HEK293 (cell line): ENCODE results near the gene MAP7D1.
"Not testable (repeated sequence)": the region's sequence is repeated elsewhere in the genome, so short reads cannot be mapped to it uniquely, and the experiment has no call there.

Source experiments
- CTCF ChIA-PET: fragments of 350-600 bp; formaldehyde crosslinking; extraction: SDS; loops from one replicate; lab custom pipeline; 2021; ENCODE audit warnings: antibody characterized with exemption; lab: Yijun Ruan, JAX
- POLR2A ChIA-PET: fragments of 300-600 bp; formaldehyde crosslinking; extraction: SDS; loops from one replicate; lab custom pipeline; 2020; ENCODE audit warnings: antibody characterized with exemption, inconsistent platforms; lab: Yijun Ruan, JAX
- H3K27ac ChIP-seq: fragments of 200-500 bp; sonication (Bioruptor generic); 2 replicates; pipeline ENCODE4 v1.5.1; 2014; ENCODE audit warnings: low read depth, low read length, control low read depth, inconsistent platforms; ENCODE audit errors: extremely low read depth
- H3K36me3 ChIP-seq, 2 experiments: fragments of 200-500 bp in 1 of 2; sonication (Bioruptor generic) in 1 of 2; 1 replicate in 1 of 2; 2 replicates in 1 of 2; pipeline ENCODE4 v1.5.1; 2014 to 2017; ENCODE audit warnings: inconsistent platforms in 2 of 2, low read length in 2 of 2; ENCODE audit not compliant: control insufficient read depth in 2 of 2, insufficient read depth in 1 of 2
- H3K4me1 ChIP-seq: fragments of 200-500 bp; sonication (Bioruptor generic); 2 replicates; pipeline ENCODE4 v1.5.1; 2014; ENCODE audit warnings: mild to moderate bottlenecking, low read length, inconsistent platforms; ENCODE audit not compliant: control insufficient read depth, insufficient read depth
- H3K4me3 ChIP-seq: 2 replicates; pipeline ENCODE4 v1.5.1; 2011; ENCODE audit warnings: low read depth, mild to moderate bottlenecking, control low read depth, low read length, moderate library complexity
- H3K9me3 ChIP-seq: fragments of 200-500 bp; sonication (Bioruptor generic); 2 replicates; pipeline ENCODE4 v1.5.1; 2014; ENCODE audit warnings: low read depth, low read length, inconsistent platforms; ENCODE audit not compliant: control insufficient read depth, insufficient read depth
- FEZF1 ChIP-seq: fragments of 450-650 bp; formaldehyde crosslinking; IDR thresholded peaks from 2 replicates; pipeline ENCODE4 v1.5.1; 2016; ENCODE audit warnings: missing biosample characterization, missing genetic modification characterization
- GFI1B ChIP-seq: fragments of 450-650 bp; formaldehyde crosslinking; IDR thresholded peaks from 2 replicates; pipeline ENCODE4 v1.5.1; 2016; ENCODE audit warnings: missing biosample characterization, missing genetic modification characterization
- GLI2 ChIP-seq: fragments of 450-650 bp; formaldehyde crosslinking; IDR thresholded peaks from 2 replicates; pipeline ENCODE4; 2017; ENCODE audit warnings: missing biosample characterization, missing genetic modification characterization, low read depth, borderline replicate concordance
- MZF1 ChIP-seq: fragments of 450-650 bp; formaldehyde crosslinking; IDR thresholded peaks from 2 replicates; pipeline ENCODE4 v1.5.1; 2017; ENCODE audit warnings: missing biosample characterization, missing genetic modification characterization, borderline replicate concordance
- RBAK ChIP-seq: fragments of 450-650 bp; formaldehyde crosslinking; IDR thresholded peaks from 2 replicates; pipeline ENCODE4 v1.5.1; 2016; ENCODE audit warnings: missing biosample characterization, missing genetic modification characterization
- REPIN1 ChIP-seq: fragments of 450-650 bp; formaldehyde crosslinking; IDR thresholded peaks from 2 replicates; pipeline ENCODE4 v1.5.1; 2017; ENCODE audit warnings: missing biosample characterization, missing genetic modification characterization, low read depth
- SP3 ChIP-seq: fragments of 450-650 bp; formaldehyde crosslinking; IDR thresholded peaks from 2 replicates; pipeline ENCODE4 v1.5.1; 2016; ENCODE audit warnings: missing biosample characterization, missing genetic modification characterization
- ZBTB21 ChIP-seq: fragments of 450-650 bp; formaldehyde crosslinking; IDR thresholded peaks from 2 replicates; pipeline ENCODE4 v1.5.1; 2017; ENCODE audit warnings: missing biosample characterization, missing genetic modification characterization
- ZBTB8A ChIP-seq: fragments of 450-650 bp; formaldehyde crosslinking; IDR thresholded peaks from 2 replicates; pipeline ENCODE4 v1.5.1; 2016; ENCODE audit warnings: missing biosample characterization, missing genetic modification characterization
- ZFP3 ChIP-seq: fragments of 450-650 bp; formaldehyde crosslinking; IDR thresholded peaks from 2 replicates; pipeline ENCODE4 v1.5.1; 2016; ENCODE audit warnings: low read depth, missing biosample characterization, missing genetic modification characterization
- ZFP37 ChIP-seq: fragments of 450-650 bp; formaldehyde crosslinking; IDR thresholded peaks from 2 replicates; pipeline ENCODE4 v1.5.1; 2016; ENCODE audit warnings: missing biosample characterization, missing genetic modification characterization
- ZNF140 ChIP-seq: fragments of 450-650 bp; formaldehyde crosslinking; IDR thresholded peaks from 2 replicates; pipeline ENCODE4 v1.5.1; 2016; ENCODE audit warnings: missing biosample characterization, missing genetic modification characterization
- ZNF155 ChIP-seq: fragments of 450-650 bp; formaldehyde crosslinking; IDR thresholded peaks from 2 replicates; pipeline ENCODE4 v1.5.1; 2016; ENCODE audit warnings: missing biosample characterization, missing genetic modification characterization
- ZNF366 ChIP-seq: fragments of 450-650 bp; formaldehyde crosslinking; conservative IDR thresholded peaks from 2 replicates; pipeline ENCODE4 v1.5.1; 2016; ENCODE audit warnings: missing biosample characterization, missing genetic modification characterization
- ZNF394 ChIP-seq: fragments of 450-650 bp; formaldehyde crosslinking; IDR thresholded peaks from 2 replicates; pipeline ENCODE4 v1.5.1; 2016; ENCODE audit warnings: missing biosample characterization, missing genetic modification characterization, mild to moderate bottlenecking, moderate library complexity, borderline replicate concordance
- ZNF404 ChIP-seq: fragments of 450-650 bp; formaldehyde crosslinking; IDR thresholded peaks from 2 replicates; pipeline ENCODE4 v1.5.1; 2017; ENCODE audit warnings: missing biosample characterization, missing genetic modification characterization
- ZNF426 ChIP-seq: fragments of 450-650 bp; formaldehyde crosslinking; IDR thresholded peaks from 2 replicates; pipeline ENCODE4 v1.5.1; 2017; ENCODE audit warnings: missing biosample characterization, missing genetic modification characterization, mild to moderate bottlenecking, inconsistent platforms, moderate library complexity
- ZNF433 ChIP-seq: fragments of 450-650 bp; formaldehyde crosslinking; IDR thresholded peaks from 2 replicates; pipeline ENCODE4 v1.5.1; 2016; ENCODE audit warnings: missing biosample characterization, missing genetic modification characterization, low read depth
- ZNF530 ChIP-seq: fragments of 450-650 bp; formaldehyde crosslinking; IDR thresholded peaks from 2 replicates; pipeline ENCODE4 v1.5.1; 2016; ENCODE audit warnings: low read depth, missing biosample characterization, missing genetic modification characterization
- ZNF548 ChIP-seq: fragments of 450-650 bp; formaldehyde crosslinking; IDR thresholded peaks from 2 replicates; pipeline ENCODE4 v1.5.1; 2016; ENCODE audit warnings: missing biosample characterization, missing genetic modification characterization
- ZNF623 ChIP-seq: fragments of 450-650 bp; formaldehyde crosslinking; IDR thresholded peaks from 2 replicates; pipeline ENCODE4 v1.5.1; 2016; ENCODE audit warnings: missing biosample characterization, missing genetic modification characterization
- TF ChIP-seq, protein P1 (sequence below): fragments of 450-650 bp; formaldehyde crosslinking; IDR thresholded peaks from 2 replicates; pipeline ENCODE4 v1.5.1; 2016; ENCODE audit warnings: missing biosample characterization, missing genetic modification characterization
- TF ChIP-seq, protein P2 (sequence below): fragments of 450-650 bp; formaldehyde crosslinking; IDR thresholded peaks from 2 replicates; pipeline ENCODE4 v1.5.1; 2016; ENCODE audit warnings: missing biosample characterization, missing genetic modification characterization, borderline replicate concordance
- TF ChIP-seq, protein P3 (sequence below): fragments of 450-650 bp; formaldehyde crosslinking; IDR thresholded peaks from 2 replicates; pipeline ENCODE4 v1.5.1; 2016; ENCODE audit warnings: missing biosample characterization, missing genetic modification characterization
- TF ChIP-seq, protein P4 (sequence below): fragments of 450-650 bp; formaldehyde crosslinking; conservative IDR thresholded peaks from 2 replicates; pipeline ENCODE4 v1.5.1; 2016; ENCODE audit warnings: low read depth, missing biosample characterization, missing genetic modification characterization
- TF ChIP-seq, protein P5 (sequence below): fragments of 450-650 bp; formaldehyde crosslinking; conservative IDR thresholded peaks from 2 replicates; pipeline ENCODE4 v1.5.1; 2016; ENCODE audit warnings: low read depth, missing biosample characterization, missing genetic modification characterization

MAP7D1 gene

DNA sequence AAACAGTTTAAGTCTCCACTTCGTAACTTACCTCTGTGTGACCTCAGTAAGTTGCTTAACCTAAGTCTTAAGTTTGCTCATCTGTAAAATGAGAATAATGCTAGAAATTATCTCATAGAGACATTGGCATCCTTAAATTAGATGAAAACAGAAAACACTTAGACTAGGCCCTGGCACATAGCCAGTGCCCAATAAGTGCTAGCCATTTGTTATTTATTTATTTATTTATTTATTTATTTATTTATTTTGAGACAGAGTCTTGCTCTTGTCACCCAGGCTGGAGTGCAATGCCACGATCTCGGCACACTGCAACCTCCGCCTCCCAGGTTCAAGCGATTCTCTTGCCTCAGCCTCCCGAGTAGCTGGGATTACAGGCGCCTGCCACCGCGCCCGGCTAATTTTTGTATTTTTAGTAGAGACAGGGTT lies 2.9 kb downstream of the MAP7D1 start:
- CTCF ChIA-PET: interaction anchor here (1.0 to 2.3 kb wide), 3 partner anchors 9 to 127 kb away, joined by 3 to 12 read pairs (median 8); partner anchors contain the start of gene TRAPPC3
- POLR2A ChIA-PET: interaction anchor here (1.4 kb wide), 1 partner anchor 24 kb away, joined by 4 read pairs; no protein-coding TSS in a partner anchor
- peaks cover 0 to 49% of the 10 kb centered on the region in 2 experiments; a peak in 1 of 3 replicates for H3K36me3 ChIP-seq
- not testable (repeated sequence) for H3K9me3 ChIP-seq, H3K4me1 ChIP-seq, H3K4me3 ChIP-seq, H3K27ac ChIP-seq
- TF ChIP-seq ZNF140 (tag by site-specific recombination): peak; percentile 90
- TF ChIP-seq GFI1B (tag by site-specific recombination): peak; percentile 62; the same call in 1 of the 2 replicates
- TF ChIP-seq SP3 (tag by site-specific recombination): peak; percentile 36; the same call in 1 of the 2 replicates
- TF ChIP-seq MZF1 (tag by site-specific recombination): peak; percentile 65; the same call in 1 of the 2 replicates
- TF ChIP-seq, protein P1, sequence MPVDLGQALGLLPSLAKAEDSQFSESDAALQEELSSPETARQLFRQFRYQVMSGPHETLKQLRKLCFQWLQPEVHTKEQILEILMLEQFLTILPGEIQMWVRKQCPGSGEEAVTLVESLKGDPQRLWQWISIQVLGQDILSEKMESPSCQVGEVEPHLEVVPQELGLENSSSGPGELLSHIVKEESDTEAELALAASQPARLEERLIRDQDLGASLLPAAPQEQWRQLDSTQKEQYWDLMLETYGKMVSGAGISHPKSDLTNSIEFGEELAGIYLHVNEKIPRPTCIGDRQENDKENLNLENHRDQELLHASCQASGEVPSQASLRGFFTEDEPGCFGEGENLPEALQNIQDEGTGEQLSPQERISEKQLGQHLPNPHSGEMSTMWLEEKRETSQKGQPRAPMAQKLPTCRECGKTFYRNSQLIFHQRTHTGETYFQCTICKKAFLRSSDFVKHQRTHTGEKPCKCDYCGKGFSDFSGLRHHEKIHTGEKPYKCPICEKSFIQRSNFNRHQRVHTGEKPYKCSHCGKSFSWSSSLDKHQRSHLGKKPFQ: 0 out of 2 replicates have a peak, but pooled peaks have one; percentile 54
- peak; percentile 99 for TF ChIP-seq ZNF394 (tag by site-specific recombination)
- TF ChIP-seq ZNF426: peak; percentile 98
- TF ChIP-seq ZNF366 (tag by site-specific recombination): peak; percentile 38; the same call in 1 of the 2 replicates
- TF ChIP-seq, protein P2, sequence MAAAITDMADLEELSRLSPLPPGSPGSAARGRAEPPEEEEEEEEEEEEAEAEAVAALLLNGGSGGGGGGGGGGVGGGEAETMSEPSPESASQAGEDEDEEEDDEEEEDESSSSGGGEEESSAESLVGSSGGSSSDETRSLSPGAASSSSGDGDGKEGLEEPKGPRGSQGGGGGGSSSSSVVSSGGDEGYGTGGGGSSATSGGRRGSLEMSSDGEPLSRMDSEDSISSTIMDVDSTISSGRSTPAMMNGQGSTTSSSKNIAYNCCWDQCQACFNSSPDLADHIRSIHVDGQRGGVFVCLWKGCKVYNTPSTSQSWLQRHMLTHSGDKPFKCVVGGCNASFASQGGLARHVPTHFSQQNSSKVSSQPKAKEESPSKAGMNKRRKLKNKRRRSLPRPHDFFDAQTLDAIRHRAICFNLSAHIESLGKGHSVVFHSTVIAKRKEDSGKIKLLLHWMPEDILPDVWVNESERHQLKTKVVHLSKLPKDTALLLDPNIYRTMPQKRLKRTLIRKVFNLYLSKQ (tag by site-specific recombination): 0 out of 2 replicates have a peak, but pooled peaks have one; percentile 70
- TF ChIP-seq, protein P3, sequence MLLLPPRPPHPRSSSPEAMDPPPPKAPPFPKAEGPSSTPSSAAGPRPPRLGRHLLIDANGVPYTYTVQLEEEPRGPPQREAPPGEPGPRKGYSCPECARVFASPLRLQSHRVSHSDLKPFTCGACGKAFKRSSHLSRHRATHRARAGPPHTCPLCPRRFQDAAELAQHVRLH (tag by site-specific recombination): 0 out of 2 replicates have a peak, but pooled peaks have one; percentile 70
- TF ChIP-seq ZNF155: peak; percentile 83; the same call in 1 of the 2 replicates
- peak; percentile 9; the same call in 1 of the 2 replicates for TF ChIP-seq FEZF1 (tag by site-specific recombination)
- TF ChIP-seq ZNF548 (tag by site-specific recombination): 0 out of 2 replicates have a peak, but pooled peaks have one; percentile 35
- TF ChIP-seq, protein P4, sequence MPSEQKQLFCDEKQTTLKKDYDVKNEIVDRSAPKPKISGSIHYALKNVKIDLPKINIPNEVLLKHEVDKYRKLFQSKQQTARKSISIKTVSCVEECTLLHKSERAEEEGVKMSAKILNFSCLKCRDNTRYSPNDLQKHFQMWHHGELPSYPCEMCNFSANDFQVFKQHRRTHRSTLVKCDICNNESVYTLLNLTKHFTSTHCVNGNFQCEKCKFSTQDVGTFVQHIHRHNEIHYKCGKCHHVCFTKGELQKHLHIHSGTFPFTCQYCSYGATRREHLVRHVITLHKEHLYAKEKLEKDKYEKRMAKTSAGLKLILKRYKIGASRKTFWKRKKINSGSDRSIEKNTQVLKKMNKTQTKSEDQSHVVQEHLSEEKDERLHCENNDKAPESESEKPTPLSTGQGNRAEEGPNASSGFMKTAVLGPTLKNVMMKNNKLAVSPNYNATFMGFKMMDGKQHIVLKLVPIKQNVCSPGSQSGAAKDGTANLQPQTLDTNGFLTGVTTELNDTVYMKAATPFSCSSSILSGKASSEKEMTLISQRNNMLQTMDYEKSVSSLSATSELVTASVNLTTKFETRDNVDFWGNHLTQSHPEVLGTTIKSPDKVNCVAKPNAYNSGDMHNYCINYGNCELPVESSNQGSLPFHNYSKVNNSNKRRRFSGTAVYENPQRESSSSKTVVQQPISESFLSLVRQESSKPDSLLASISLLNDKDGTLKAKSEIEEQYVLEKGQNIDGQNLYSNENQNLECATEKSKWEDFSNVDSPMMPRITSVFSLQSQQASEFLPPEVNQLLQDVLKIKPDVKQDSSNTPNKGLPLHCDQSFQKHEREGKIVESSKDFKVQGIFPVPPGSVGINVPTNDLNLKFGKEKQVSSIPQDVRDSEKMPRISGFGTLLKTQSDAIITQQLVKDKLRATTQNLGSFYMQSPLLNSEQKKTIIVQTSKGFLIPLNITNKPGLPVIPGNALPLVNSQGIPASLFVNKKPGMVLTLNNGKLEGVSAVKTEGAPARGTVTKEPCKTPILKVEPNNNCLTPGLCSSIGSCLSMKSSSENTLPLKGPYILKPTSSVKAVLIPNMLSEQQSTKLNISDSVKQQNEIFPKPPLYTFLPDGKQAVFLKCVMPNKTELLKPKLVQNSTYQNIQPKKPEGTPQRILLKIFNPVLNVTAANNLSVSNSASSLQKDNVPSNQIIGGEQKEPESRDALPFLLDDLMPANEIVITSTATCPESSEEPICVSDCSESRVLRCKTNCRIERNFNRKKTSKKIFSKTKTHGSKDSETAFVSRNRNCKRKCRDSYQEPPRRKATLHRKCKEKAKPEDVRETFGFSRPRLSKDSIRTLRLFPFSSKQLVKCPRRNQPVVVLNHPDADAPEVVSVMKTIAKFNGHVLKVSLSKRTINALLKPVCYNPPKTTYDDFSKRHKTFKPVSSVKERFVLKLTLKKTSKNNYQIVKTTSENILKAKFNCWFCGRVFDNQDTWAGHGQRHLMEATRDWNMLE (tag by site-specific recombination): peak; percentile 97
- peak; percentile 95 for TF ChIP-seq ZNF433 (tag by site-specific recombination)
- peak; percentile 32; the same call in 1 of the 2 replicates for TF ChIP-seq REPIN1 (tag by site-specific recombination)
- TF ChIP-seq ZBTB21: peak; percentile 75
- TF ChIP-seq GLI2: peak; percentile 80; the same call in 1 of the 2 replicates
- peak; percentile 91 for TF ChIP-seq ZNF530 (tag by site-specific recombination)
- TF ChIP-seq ZFP3 (tag by site-specific recombination): peak; percentile 51; the same call in 1 of the 2 replicates
- TF ChIP-seq ZNF404 (tag by site-specific recombination): 0 out of 2 replicates have a peak, but pooled peaks have one; percentile 83
- TF ChIP-seq RBAK (tag by site-specific recombination): peak; percentile 78; the same call in 1 of the 2 replicates
- peak; percentile 89 for TF ChIP-seq ZNF623 (tag by site-specific recombination)
- TF ChIP-seq, protein P5, sequence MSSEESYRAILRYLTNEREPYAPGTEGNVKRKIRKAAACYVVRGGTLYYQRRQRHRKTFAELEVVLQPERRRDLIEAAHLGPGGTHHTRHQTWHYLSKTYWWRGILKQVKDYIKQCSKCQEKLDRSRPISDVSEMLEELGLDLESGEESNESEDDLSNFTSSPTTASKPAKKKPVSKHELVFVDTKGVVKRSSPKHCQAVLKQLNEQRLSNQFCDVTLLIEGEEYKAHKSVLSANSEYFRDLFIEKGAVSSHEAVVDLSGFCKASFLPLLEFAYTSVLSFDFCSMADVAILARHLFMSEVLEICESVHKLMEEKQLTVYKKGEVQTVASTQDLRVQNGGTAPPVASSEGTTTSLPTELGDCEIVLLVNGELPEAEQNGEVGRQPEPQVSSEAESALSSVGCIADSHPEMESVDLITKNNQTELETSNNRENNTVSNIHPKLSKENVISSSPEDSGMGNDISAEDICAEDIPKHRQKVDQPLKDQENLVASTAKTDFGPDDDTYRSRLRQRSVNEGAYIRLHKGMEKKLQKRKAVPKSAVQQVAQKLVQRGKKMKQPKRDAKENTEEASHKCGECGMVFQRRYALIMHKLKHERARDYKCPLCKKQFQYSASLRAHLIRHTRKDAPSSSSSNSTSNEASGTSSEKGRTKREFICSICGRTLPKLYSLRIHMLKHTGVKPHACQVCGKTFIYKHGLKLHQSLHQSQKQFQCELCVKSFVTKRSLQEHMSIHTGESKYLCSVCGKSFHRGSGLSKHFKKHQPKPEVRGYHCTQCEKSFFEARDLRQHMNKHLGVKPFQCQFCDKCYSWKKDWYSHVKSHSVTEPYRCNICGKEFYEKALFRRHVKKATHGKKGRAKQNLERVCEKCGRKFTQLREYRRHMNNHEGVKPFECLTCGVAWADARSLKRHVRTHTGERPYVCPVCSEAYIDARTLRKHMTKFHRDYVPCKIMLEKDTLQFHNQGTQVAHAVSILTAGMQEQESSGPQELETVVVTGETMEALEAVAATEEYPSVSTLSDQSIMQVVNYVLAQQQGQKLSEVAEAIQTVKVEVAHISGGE: peak; percentile 85
- TF ChIP-seq ZBTB8A (tag by site-specific recombination): peak; percentile 86
- peak; percentile 84; the same call in 1 of the 2 replicates for TF ChIP-seq ZFP37 (tag by site-specific recombination)
